ENCODE results near the gene SMYD5. TPM values are rescaled to one million over a fixed set of nuclear protein-coding genes. Genes with fewer than 3 reads are reported as not detected.

SMYD5 gene
- total RNA-seq, 4 donors from 2014 or later, result 10.6 to 21.0 (median 15.5) TPM

- H3K36me3 ChIP-seq, result peaks cover 0 to 50% of the 10 kb centered on the region in 2 donors
- H3K27me3 ChIP-seq, result no peaks in the 10 kb centered on the region
Observed at GRCh38 chr2:73218298-73218697, 4.3 kb downstream of the SMYD5 start.

GRCh38 chr2:73223821-73224220 lies 9.8 kb downstream of the SMYD5 start:
- H3K4me3 ChIP-seq, result no peak overlapping the region
- no peaks in the 10 kb centered on the region for H3K9me3 ChIP-seq
- ATAC-seq, result no peak
- H3K27me3 ChIP-seq, result no peaks in the 10 kb centered on the region
- WGBS, 2 donors (ENCODE audit: low coverage in 1 of 2), result 92 to 94% methylated on average over 2 to 4 of the region's 4 CpGs
- H3K36me3 ChIP-seq, result peaks cover 0 to 100% of the 10 kb centered on the region in 2 donors
- no peaks in the 10 kb centered on the region for H3K4me1 ChIP-seq
- no peak overlapping the region for H3K27ac ChIP-seq
- TF ChIP-seq POLR2AphosphoS5 (IDR thresholded peaks at IDR 0.05) (no peak), EP300 (IDR thresholded peaks at IDR 0.05) (no peak), POLR2A (IDR thresholded peaks at IDR 0.05) (no peak)
- TF ChIP-seq, protein P1, sequence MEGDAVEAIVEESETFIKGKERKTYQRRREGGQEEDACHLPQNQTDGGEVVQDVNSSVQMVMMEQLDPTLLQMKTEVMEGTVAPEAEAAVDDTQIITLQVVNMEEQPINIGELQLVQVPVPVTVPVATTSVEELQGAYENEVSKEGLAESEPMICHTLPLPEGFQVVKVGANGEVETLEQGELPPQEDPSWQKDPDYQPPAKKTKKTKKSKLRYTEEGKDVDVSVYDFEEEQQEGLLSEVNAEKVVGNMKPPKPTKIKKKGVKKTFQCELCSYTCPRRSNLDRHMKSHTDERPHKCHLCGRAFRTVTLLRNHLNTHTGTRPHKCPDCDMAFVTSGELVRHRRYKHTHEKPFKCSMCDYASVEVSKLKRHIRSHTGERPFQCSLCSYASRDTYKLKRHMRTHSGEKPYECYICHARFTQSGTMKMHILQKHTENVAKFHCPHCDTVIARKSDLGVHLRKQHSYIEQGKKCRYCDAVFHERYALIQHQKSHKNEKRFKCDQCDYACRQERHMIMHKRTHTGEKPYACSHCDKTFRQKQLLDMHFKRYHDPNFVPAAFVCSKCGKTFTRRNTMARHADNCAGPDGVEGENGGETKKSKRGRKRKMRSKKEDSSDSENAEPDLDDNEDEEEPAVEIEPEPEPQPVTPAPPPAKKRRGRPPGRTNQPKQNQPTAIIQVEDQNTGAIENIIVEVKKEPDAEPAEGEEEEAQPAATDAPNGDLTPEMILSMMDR (IDR thresholded peaks at IDR 0.05), result no peak

More at GRCh38 chr2:73218298-73218697, 4.3 kb downstream of the SMYD5 start:
- H3K9me3 ChIP-seq, result no peaks in the 10 kb centered on the region
- no peak overlapping the region for H3K27ac ChIP-seq
- no peak overlapping the region for H3K4me3 ChIP-seq
- no peak for ATAC-seq
- peaks cover 0 to 22% (median 0%) of the 10 kb centered on the region in 3 donors for H3K4me1 ChIP-seq
- TF ChIP-seq, protein P1 (IDR thresholded peaks at IDR 0.05), result no peak
- no peak for TF ChIP-seq POLR2AphosphoS5 (IDR thresholded peaks at IDR 0.05)
- no peak for TF ChIP-seq POLR2A (IDR thresholded peaks at IDR 0.05)
- TF ChIP-seq EP300 (IDR thresholded peaks at IDR 0.05), result no peak

DNA sequence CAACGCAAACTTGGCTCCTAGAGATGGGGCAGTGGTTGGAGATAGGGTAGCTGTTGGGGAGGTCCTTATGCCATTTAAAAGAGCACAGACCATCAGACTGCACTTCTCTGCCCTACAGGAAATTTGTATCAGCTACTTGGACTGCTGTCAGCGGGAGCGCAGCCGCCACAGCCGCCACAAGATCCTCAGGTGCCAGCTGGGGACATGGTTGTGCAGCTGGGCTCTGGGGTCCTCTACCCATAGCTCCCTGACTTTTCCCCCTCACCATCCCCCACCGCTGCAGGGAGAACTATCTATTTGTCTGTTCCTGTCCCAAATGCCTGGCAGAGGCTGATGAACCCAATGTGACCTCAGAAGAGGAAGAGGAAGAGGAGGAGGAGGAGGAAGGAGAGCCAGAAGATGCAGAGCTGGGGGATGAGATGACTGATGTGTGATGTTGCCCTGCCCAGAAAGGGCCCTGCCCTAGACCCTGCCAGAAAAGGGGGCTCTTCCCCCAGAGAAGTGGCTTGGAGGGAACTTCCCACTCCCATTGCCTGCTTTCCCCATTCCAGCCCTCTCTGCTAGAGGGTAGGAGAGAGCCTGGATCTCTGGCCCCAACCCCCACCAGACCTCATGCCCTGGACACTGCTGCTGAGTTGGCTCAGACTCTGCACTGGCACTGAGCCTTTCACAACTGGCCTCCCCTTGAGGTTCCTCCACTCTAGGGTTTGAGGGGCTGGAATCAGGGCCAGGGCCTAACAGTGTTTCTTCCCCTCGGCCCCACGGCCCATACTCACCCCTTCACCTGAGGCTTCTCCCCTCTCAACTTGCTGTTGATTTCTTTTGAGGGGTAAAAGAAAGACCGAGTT lies 11.7 kb downstream of the SMYD5 start:
- Histone ChIP-seq H3K36me3 (peaks cover 0 to 94% of the 10 kb centered on the region in 2 donors), H3K9me3 (no peaks in the 10 kb centered on the region)
- no peak for ATAC-seq

DNA sequence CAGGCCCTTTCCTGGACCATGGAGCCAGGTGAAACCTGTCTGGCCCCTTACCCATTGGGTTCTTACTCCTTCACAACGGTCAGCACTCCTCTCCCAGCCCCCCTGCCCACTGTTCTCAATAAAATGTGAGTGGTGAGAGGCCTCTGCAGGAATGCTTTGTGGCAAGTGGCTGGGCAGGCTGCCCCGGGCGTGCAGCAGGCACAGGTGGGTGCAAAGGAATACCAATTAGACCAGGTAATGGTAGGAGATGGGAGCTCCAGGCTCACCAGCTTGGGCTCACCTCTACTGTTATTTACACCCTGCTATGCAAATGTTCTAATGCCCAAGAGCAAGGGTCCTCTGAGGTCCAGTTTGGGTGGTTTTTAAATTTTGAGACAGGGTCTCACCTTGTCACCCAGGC lies 13.0 kb downstream of the SMYD5 start:
- Histone ChIP-seq H3K27ac (no peak overlapping the region), H3K4me1 (peaks cover 0 to under 1% (median 0%) of the 10 kb centered on the region in 3 donors), H3K9me3 (no peaks in the 10 kb centered on the region), H3K4me3 (no peak overlapping the region), H3K36me3 (peaks cover 0 to 81% of the 10 kb centered on the region in 2 donors), H3K27me3 (no peaks in the 10 kb centered on the region)
- no peak for TF ChIP-seq POLR2AphosphoS5 (IDR thresholded peaks at IDR 0.05)
- TF ChIP-seq POLR2A (IDR thresholded peaks at IDR 0.05), result no peak
- no CpG with 5 or more reads among the region's 3 CpGs for WGBS, 2 donors (ENCODE audit: low coverage in 1 of 2)
- ATAC-seq, result no peak

More for the DNA sequence above, 11.7 kb downstream of the SMYD5 start:
- no peak overlapping the region for H3K4me3 ChIP-seq
- TF ChIP-seq EP300 (IDR thresholded peaks at IDR 0.05) (no peak), POLR2A (IDR thresholded peaks at IDR 0.05) (no peak), POLR2AphosphoS5 (IDR thresholded peaks at IDR 0.05) (no peak)
- TF ChIP-seq, protein P1 (IDR thresholded peaks at IDR 0.05), result no peak
- no peaks in the 10 kb centered on the region for H3K4me1 ChIP-seq
- WGBS, 2 donors (ENCODE audit: low coverage in 1 of 2), result 100% methylated on average over 1 of the region's 9 CpGs; no CpG with 5 or more reads in 1 of the 2 donors
- no peak overlapping the region for H3K27ac ChIP-seq
- H3K27me3 ChIP-seq, result no peaks in the 10 kb centered on the region

DNA sequence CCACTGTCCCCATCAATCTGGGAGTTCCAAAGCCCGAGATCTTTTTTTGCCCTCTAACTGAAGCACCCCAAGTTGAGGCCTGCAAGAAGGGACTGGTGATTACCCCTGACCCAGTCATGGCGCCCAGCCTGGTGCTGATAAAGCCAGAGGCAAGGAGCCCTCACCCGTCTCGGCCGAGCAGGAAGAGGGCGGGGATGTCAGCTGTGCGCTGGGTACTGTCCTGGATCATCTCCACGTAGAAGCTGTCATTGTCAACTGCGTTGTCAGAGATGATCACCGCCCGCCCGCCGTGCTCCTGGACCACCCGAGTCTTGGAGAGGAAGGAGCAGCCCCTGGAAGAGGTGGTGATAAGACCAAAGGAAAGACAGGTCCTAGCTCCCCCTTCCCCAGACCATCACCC lies 14.6 kb downstream of the SMYD5 start:
- 73% methylated on average over 7 of the region's 14 CpGs; no CpG with 5 or more reads in 1 of the 2 donors for WGBS, 2 donors (ENCODE audit: low coverage in 1 of 2)
- H3K4me1 ChIP-seq, result peaks cover 0 to 7% (median 3%) of the 10 kb centered on the region in 3 donors
- no peak for TF ChIP-seq EP300 (IDR thresholded peaks at IDR 0.05)
- no peak for TF ChIP-seq POLR2A (IDR thresholded peaks at IDR 0.05)
- TF ChIP-seq POLR2AphosphoS5 (IDR thresholded peaks at IDR 0.05), result no peak
- TF ChIP-seq, protein P1 (IDR thresholded peaks at IDR 0.05), result no peak
- no peaks in the 10 kb centered on the region for H3K9me3 ChIP-seq
- H3K27ac ChIP-seq, result no peak overlapping the region
- H3K36me3 ChIP-seq, result peaks cover 0 to 65% of the 10 kb centered on the region in 2 donors
- H3K27me3 ChIP-seq, result no peaks in the 10 kb centered on the region
- no peak overlapping the region for H3K4me3 ChIP-seq
- ATAC-seq, result no peak
